ENCODE measurements around the gene GRIK4.

The GRIK4 gene

GRCh38 chr11:120835601-120836228 lies 324.2 kb downstream of the GRIK4 start:
- no peaks in the 10 kb centered on the region for H4K20me1 ChIP-seq (ENCODE audit: insufficient read depth, low read length)
- no peaks in the 10 kb centered on the region for H3K27me3 ChIP-seq (ENCODE audit: insufficient read depth, low read length)
- no peaks in the 10 kb centered on the region for H3K9me3 ChIP-seq (ENCODE audit: low read length)
- H3K79me2 ChIP-seq (ENCODE audit: insufficient read depth, low read length) = no peaks in the 10 kb centered on the region
- H2AFZ ChIP-seq (ENCODE audit: low read length) = no peak overlapping the region
- TF ChIP-seq CTCF (IDR thresholded peaks at IDR 0.05; ENCODE audit: low read length) (no peak), EZH2 (IDR thresholded peaks at IDR 0.05; ENCODE audit: borderline replicate concordance, low read length) (no peak)
- H3K4me2 ChIP-seq (ENCODE audit: low read length) = no peak overlapping the region
- no peaks in the 10 kb centered on the region for H3K9me2 ChIP-seq (ENCODE audit: low read depth, low read length)
- H3K4me3 ChIP-seq (ENCODE audit: low read depth, low read length, poor library complexity, severe bottlenecking) = no peak overlapping the region
- no peaks in the 10 kb centered on the region for H3K36me3 ChIP-seq (ENCODE audit: insufficient read depth, low read length)
- no peak overlapping the region for H3K27ac ChIP-seq (ENCODE audit: low read depth, low read length, poor library complexity, severe bottlenecking)
- H3F3A ChIP-seq (ENCODE audit: insufficient read depth, low read length) = no peaks in the 10 kb centered on the region
- no peak overlapping the region for H3K9ac ChIP-seq (ENCODE audit: low read length)
- no peaks in the 10 kb centered on the region for H3K4me1 ChIP-seq (ENCODE audit: insufficient read depth, low read length, severe bottlenecking)

- Histone ChIP-seq H3K27me3 (ENCODE audit: insufficient read depth, low read length) (no peaks in the 10 kb centered on the region), H3K9ac (ENCODE audit: low read length) (no peak overlapping the region), H3K4me3 (ENCODE audit: low read depth, low read length, poor library complexity, severe bottlenecking) (no peak overlapping the region), H3K36me3 (ENCODE audit: insufficient read depth, low read length) (no peaks in the 10 kb centered on the region), H3K79me2 (ENCODE audit: insufficient read depth, low read length) (no peaks in the 10 kb centered on the region), H3K9me2 (ENCODE audit: low read depth, low read length) (no peaks in the 10 kb centered on the region), H3F3A (ENCODE audit: insufficient read depth, low read length) (no peaks in the 10 kb centered on the region), H4K20me1 (ENCODE audit: insufficient read depth, low read length) (no peaks in the 10 kb centered on the region), H3K27ac (ENCODE audit: low read depth, low read length, poor library complexity, severe bottlenecking) (no peak overlapping the region), H3K4me2 (ENCODE audit: low read length) (no peak overlapping the region), H3K9me3 (ENCODE audit: low read length) (no peaks in the 10 kb centered on the region), H3K4me1 (ENCODE audit: insufficient read depth, low read length, severe bottlenecking) (no peaks in the 10 kb centered on the region), H2AFZ (ENCODE audit: low read length) (no peak overlapping the region)
- no peak for TF ChIP-seq EZH2 (IDR thresholded peaks at IDR 0.05; ENCODE audit: borderline replicate concordance, low read length)
- TF ChIP-seq CTCF (IDR thresholded peaks at IDR 0.05; ENCODE audit: low read length) = no peak
Measured at GRCh38 chr11:120837696-120838095, 326.1 kb downstream of the GRIK4 start.

GRCh38 chr11:120839201-120839600 lies 327.7 kb downstream of the GRIK4 start:
- no peaks in the 10 kb centered on the region for H3K27me3 ChIP-seq (ENCODE audit: insufficient read depth, low read length)
- H3K79me2 ChIP-seq (ENCODE audit: insufficient read depth, low read length) = no peaks in the 10 kb centered on the region
- no peak overlapping the region for H3K4me2 ChIP-seq (ENCODE audit: low read length)
- H4K20me1 ChIP-seq (ENCODE audit: insufficient read depth, low read length) = no peaks in the 10 kb centered on the region
- H3K4me1 ChIP-seq (ENCODE audit: insufficient read depth, low read length, severe bottlenecking) = no peaks in the 10 kb centered on the region
- no peaks in the 10 kb centered on the region for H3K9me3 ChIP-seq (ENCODE audit: low read length)
- no peak for TF ChIP-seq EZH2 (IDR thresholded peaks at IDR 0.05; ENCODE audit: borderline replicate concordance, low read length)
- TF ChIP-seq CTCF (IDR thresholded peaks at IDR 0.05; ENCODE audit: low read length) = no peak
- H3K27ac ChIP-seq (ENCODE audit: low read depth, low read length, poor library complexity, severe bottlenecking) = no peak overlapping the region
- no peak overlapping the region for H3K9ac ChIP-seq (ENCODE audit: low read length)
- H3F3A ChIP-seq (ENCODE audit: insufficient read depth, low read length) = no peaks in the 10 kb centered on the region
- no peak overlapping the region for H2AFZ ChIP-seq (ENCODE audit: low read length)
- no peaks in the 10 kb centered on the region for H3K9me2 ChIP-seq (ENCODE audit: low read depth, low read length)
- no peak overlapping the region for H3K4me3 ChIP-seq (ENCODE audit: low read depth, low read length, poor library complexity, severe bottlenecking)
- H3K36me3 ChIP-seq (ENCODE audit: insufficient read depth, low read length) = no peaks in the 10 kb centered on the region

All from OCI-LY1 (cell line).